Measurements from ENCODE around the gene PLA2G2F. TPM values are rescaled to one million over a fixed set of nuclear protein-coding genes. Genes with fewer than 3 reads are reported as not detected.
A peak's percentile ranks its signal among the peaks of the same experiment; 100 is the strongest.

The PLA2G2F gene
- total and polyA plus RNA-seq, 9 of the 15 experiments (the other 6 are each of a cell fraction or from before 2014, with no cell fraction given) = not detected

GRCh38 chr1:20124456-20125057, 14.6 kb upstream of the PLA2G2F start:
- H3K9ac ChIP-seq (ENCODE audit: insufficient read depth in 1 of 2, low read depth in 2 of 2, low read length in 2 of 2) = no peak overlapping the region
- intact Hi-C loops (cut with micrococcal nuclease) = no loop called here
- H3K27ac ChIP-seq (ENCODE audit: extremely low read depth, low read depth, low read length) = no peak overlapping the region
- H3K4me1 ChIP-seq (replicated peaks in 1 of 2; ENCODE audit: control insufficient read depth in 2 of 2, insufficient read depth in 2 of 2, low read length in 2 of 2) = peaks cover 10 to 12% of the 10 kb centered on the region in 2 experiments; a peak in 4 of 5 replicates
- no peak overlapping the region for H2AFZ ChIP-seq (ENCODE audit: low read depth, low read length)
- ChIA-PET POLR2A (interaction anchor here (0.8 to 0.9 kb wide), 2 partner anchors 9 to 260 kb away, joined by 4 to 7 read pairs; no protein-coding TSS in a partner anchor), CTCF (ENCODE audit: low intra/inter-chr PET ratio) (no interaction called here)
- peak overlapping the region; percentile 4; the same call in 1 of the 2 replicates for H3K4me2 ChIP-seq (ENCODE audit: insufficient read depth, low read length)
- BruUV-seq (replicated peaks) = no TSS peak
- H4K20me1 ChIP-seq (replicated peaks; ENCODE audit: control insufficient read depth, insufficient read depth, low read length) = no peaks in the 10 kb centered on the region
- DNase-seq (ENCODE audit: extremely low read depth in 1 of 4, low spot score in 3 of 4) (peak; percentile 31 to 67 (median 50)), FAIRE-seq (peak; percentile 73), ATAC-seq (peak; percentile 87)
- H3K9me3 ChIP-seq (replicated peaks; ENCODE audit: control insufficient read depth, insufficient read depth, low read depth, low read length) = no peaks in the 10 kb centered on the region
- no peak overlapping the region for H3K4me3 ChIP-seq
- H3K9me1 ChIP-seq (ENCODE audit: control insufficient read depth, insufficient read depth, low read length) = no peaks in the 10 kb centered on the region
- no peaks in the 10 kb centered on the region for H3K79me2 ChIP-seq (ENCODE audit: control insufficient read depth, insufficient read depth, low read length)
- in situ Hi-C loops (cut with MboI) = no loop called here
- H3K36me3 ChIP-seq (ENCODE audit: control insufficient read depth, insufficient read depth, low read length) = no peaks in the 10 kb centered on the region
- 3% methylated on average over 7 of the region's 7 CpGs for WGBS (ENCODE audit: insufficient coverage, low coverage, missing lambda C conversion rate)
- H3K27me3 ChIP-seq (ENCODE audit: control insufficient read depth in 2 of 2, insufficient read depth in 2 of 2, low read length in 2 of 2) = peaks cover 22 to 37% of the 10 kb centered on the region in 2 experiments; a peak in 4 of 5 replicates
- TF ChIP-seq NFE2 (IDR thresholded peaks at IDR 0.05; ENCODE audit: low read depth) (peak; percentile 63; the same call in 1 of the 2 replicates), SAP30 (IDR thresholded peaks at IDR 0.05; ENCODE audit: borderline replicate concordance, insufficient read depth, low read depth, low read length, poor library complexity, severe bottlenecking) (no peak), ZNF740 (CRISPR knock-in tag; IDR thresholded peaks at IDR 0.05) (peak; percentile 94), ZNF740 (tag; IDR thresholded peaks at IDR 0.05) (peak in 1 of 2 experiments; percentile 56; a peak in 1 of 4 replicates), GMEB1 (CRISPR knock-in tag; IDR thresholded peaks at IDR 0.05) (no peak), MTA3 (IDR thresholded peaks at IDR 0.05; ENCODE audit: borderline replicate concordance) (no peak), CBFA2T3 (IDR thresholded peaks at IDR 0.05) (no peak), SP1 (CRISPR knock-in tag; IDR thresholded peaks at IDR 0.05) (no peak), TOE1 (IDR thresholded peaks at IDR 0.05; ENCODE audit: borderline replicate concordance) (no peak), TOE1 (CRISPR knock-in tag; IDR thresholded peaks at IDR 0.05; ENCODE audit: borderline replicate concordance, low read depth) (no peak), FOXJ2 (tag; IDR thresholded peaks at IDR 0.05) (peak; percentile 58; the same call in 1 of the 2 replicates), FOSL1 (tag; conservative IDR thresholded peaks at IDR 0.05) (peak; percentile 95), VEZF1 (CRISPR knock-in tag; IDR thresholded peaks at IDR 0.05) (peak; percentile 80), ZNF79 (CRISPR knock-in tag; IDR thresholded peaks at IDR 0.05; ENCODE audit: low read depth) (no peak), FOS (IDR thresholded peaks at IDR 0.05; ENCODE audit: extremely low read depth, insufficient read length) (peak; percentile 46), ATF7 (IDR thresholded peaks at IDR 0.05) (0 out of 2 replicates have a peak, but pooled peaks have one; percentile 20)

Measured in K562 (cell line).